ENCODE measurements around the gene C19orf85.
"Not testable (repeated sequence)": the region's sequence is repeated elsewhere in the genome, so short reads cannot be mapped to it uniquely, and the experiment has no call there.

C19orf85 gene

DNA sequence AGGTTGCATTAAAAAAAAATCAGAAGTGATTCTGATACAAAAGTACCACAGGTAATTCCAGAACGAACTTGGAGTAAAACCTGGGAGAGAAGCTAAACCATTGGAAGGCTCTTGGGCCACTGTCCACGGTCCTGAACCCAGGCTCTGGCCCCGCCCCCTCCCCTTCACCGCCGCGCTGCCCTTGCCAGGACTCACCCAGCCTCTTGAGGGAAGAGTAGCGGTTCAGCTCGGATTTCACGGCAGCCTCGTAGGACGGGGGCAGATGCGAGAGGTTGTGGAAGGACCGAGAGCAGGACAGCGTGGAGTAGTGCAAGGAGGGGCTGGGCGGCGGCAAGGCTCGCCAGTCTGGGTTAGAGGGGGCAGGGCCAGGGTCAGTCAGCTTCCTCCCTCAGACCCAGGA, 27.1 kb downstream of the C19orf85 start:
- no peak overlapping the region for H3K27ac ChIP-seq
- TF ChIP-seq Cebpa-rat (IDR thresholded peaks at IDR 0.05), result no peak
- no peak overlapping the region for H3K4me3 ChIP-seq
- H3K9me3 ChIP-seq, result peaks cover 15% of the 10 kb centered on the region; the same call in 1 of the 2 replicates
- H3K4me1 ChIP-seq, result peaks cover 13% of the 10 kb centered on the region; the same call in 1 of the 2 replicates
- peaks cover 20% of the 10 kb centered on the region; the same call in 1 of the 2 replicates for H4K20me1 ChIP-seq
- H3K27me3 ChIP-seq, result peaks cover 70% of the 10 kb centered on the region
- no peak overlapping the region for H3K4me2 ChIP-seq
- H3K9ac ChIP-seq, result no peak overlapping the region
- H3K36me3 ChIP-seq, result no peaks in the 10 kb centered on the region

DNA sequence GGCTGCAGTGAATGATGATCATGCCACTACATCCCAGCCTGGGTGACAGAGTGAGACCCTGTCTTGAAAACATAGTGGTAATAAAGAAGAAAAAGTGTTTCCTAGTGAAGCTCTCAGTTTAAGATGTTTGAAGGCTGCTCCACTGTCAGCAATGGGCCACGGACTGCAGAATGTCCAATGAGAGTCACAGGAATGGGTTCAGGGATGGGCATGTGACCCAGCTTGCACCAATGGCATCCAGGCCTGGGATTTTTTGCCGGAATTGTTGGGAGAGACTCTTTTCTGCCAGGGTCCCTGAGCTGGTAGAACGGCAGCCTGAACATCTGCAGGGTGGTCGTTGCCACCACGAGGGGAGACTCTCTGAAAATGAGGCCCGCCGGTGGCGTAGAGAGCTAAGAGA, 27.7 kb downstream of the C19orf85 start:
- Histone ChIP-seq H3K4me2 (no peak overlapping the region), H3K9me3 (peaks cover 21% of the 10 kb centered on the region), H3K9ac (no peak overlapping the region), H3K4me1 (peaks cover 11% of the 10 kb centered on the region; the same call in 1 of the 2 replicates), H3K27me3 (peaks cover 64% of the 10 kb centered on the region), H3K27ac (no peak overlapping the region), H4K20me1 (peaks cover 20% of the 10 kb centered on the region; the same call in 1 of the 2 replicates), H3K36me3 (no peaks in the 10 kb centered on the region), H3K4me3 (no peak overlapping the region)
- no peak for TF ChIP-seq Cebpa-rat (IDR thresholded peaks at IDR 0.05)

DNA sequence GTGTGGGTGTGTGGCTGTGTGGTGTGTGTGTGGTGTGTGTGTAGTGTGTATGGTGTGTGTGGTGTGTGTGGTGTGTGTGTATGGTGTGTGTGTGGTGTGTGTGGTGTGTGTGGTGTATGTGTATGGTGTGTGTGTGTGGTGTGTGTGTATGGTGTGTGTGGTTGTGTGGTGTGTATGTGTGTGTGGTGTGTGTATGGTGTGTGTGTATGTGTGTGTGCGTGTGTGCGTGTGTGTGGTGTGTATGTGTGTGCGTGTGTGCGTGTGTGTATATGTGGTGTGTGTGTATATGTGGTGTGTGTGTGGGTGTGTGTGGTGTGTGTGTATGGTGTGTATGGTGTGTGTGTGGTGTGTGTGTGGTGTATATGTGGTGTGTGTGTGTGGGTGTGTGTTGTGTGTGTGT, 29.5 kb downstream of the C19orf85 start:
- Histone ChIP-seq H3K4me1 (no peaks in the 10 kb centered on the region), H3K36me3 (no peaks in the 10 kb centered on the region), H4K20me1 (peaks cover 11% of the 10 kb centered on the region; the same call in 1 of the 2 replicates), H3K9ac (no peak overlapping the region), H3K4me3 (no peak overlapping the region), H3K9me3 (peaks cover 31% of the 10 kb centered on the region), H3K27me3 (peaks cover 46% of the 10 kb centered on the region), H3K27ac (no peak overlapping the region), H3K4me2 (no peak overlapping the region)
- TF ChIP-seq Cebpa-rat (IDR thresholded peaks at IDR 0.05), result no peak

DNA sequence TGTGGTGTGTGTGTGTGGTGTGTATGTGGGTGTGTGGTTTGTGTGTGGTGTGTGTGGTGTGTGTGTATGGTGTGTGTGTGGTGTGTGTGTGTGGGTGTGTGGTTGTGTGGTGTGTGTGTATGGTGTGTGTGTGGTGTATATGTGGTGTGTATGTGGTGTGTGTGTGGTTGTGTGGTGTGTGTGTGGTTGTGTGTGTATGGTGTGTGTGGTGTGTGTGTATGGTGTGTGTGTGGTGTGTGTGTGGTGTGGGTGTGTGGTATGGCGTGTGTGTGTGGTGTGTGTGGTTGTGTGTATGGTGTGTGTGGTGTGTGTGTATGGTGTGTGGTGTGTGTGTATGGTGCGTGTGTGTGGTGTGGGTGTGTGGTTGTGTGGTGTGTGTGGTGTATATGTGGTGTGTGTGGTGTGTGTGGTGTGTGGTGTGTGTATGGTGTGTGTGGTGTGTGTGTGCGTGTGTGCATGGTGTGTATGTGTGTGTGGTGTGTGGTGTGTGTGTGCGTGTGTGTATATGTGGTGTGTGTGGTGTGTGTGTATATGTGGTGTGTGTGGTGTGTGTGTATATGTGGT, 30.1 kb downstream of the C19orf85 start:
- peaks cover 33% of the 10 kb centered on the region for H3K9me3 ChIP-seq
- no peak overlapping the region for H3K9ac ChIP-seq
- TF ChIP-seq Cebpa-rat (IDR thresholded peaks at IDR 0.05), result no peak
- peaks cover 8% of the 10 kb centered on the region; the same call in 1 of the 2 replicates for H4K20me1 ChIP-seq
- H3K4me2 ChIP-seq, result no peak overlapping the region
- no peak overlapping the region for H3K27ac ChIP-seq
- H3K36me3 ChIP-seq, result no peaks in the 10 kb centered on the region
- H3K27me3 ChIP-seq, result peaks cover 40% of the 10 kb centered on the region
- no peaks in the 10 kb centered on the region for H3K4me1 ChIP-seq
- no peak overlapping the region for H3K4me3 ChIP-seq

DNA sequence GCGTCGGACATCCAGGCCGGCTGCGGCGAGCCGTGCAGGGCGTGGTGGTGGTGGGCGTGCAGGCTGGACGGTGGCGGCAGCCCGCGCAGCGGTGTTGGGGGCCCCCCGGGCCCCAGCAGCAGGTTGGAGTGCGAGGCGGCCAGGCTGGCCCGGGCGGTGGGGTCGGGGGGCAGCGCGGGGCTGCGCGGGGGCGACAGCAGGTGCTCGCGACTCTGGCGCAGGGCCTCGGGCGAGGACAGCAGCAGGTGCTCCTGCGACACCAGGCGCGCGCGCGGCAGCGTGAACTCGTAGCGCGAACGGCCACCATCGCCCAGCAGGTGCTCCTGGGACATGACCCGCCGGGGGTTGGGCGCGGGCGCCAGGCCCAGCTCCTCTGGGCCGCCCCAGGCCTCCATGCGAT, 31.3 kb downstream of the C19orf85 start:
- Histone ChIP-seq H3K4me3 (no peak overlapping the region), H3K27me3 (peaks cover 28% of the 10 kb centered on the region), H3K27ac (no peak overlapping the region), H3K9ac (no peak overlapping the region), H3K4me1 (no peaks in the 10 kb centered on the region), H3K4me2 (no peak overlapping the region), H3K36me3 (no peaks in the 10 kb centered on the region), H4K20me1 (no peaks in the 10 kb centered on the region), H3K9me3 (peaks cover 33% of the 10 kb centered on the region)
- no peak for TF ChIP-seq Cebpa-rat (IDR thresholded peaks at IDR 0.05)

DNA sequence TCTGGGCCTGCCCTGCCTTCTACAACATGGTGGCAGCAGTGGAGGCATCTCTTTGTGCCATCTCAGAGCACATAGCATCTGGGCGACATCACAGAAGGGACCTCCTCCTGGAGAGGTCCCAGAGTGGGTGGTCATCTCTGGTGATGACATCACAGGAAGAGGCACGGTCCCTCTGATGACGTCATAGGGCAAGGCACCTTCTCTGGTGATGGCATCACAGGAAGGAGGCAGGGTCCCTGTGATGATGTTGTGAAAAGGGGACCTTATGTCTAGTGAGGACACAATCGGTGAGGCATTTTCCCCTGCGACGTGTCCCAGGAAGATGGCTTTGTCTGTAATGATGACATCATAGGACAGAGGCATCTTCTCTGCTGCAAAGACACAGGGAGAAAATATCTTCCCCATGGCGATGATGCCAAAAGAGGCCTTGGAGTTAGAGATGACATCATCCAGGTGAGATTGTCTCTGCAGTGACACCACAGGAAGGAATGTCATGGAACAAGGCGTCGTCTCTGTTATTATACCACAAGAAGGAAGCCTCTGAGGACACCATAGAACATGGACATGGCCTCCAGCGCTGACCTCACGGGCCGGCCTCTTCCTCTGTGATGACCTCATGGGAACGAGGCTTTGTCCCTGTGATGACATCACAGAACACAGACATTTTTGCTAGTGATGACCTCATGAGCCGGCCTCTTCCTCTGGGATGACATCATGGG, 32.2 kb downstream of the C19orf85 start:
- H3K4me2 ChIP-seq, result no peak overlapping the region
- H3K27ac ChIP-seq, result no peak overlapping the region
- H3K4me3 ChIP-seq, result no peak overlapping the region
- no peak for TF ChIP-seq Cebpa-rat (IDR thresholded peaks at IDR 0.05)
- no peaks in the 10 kb centered on the region for H3K4me1 ChIP-seq
- H3K36me3 ChIP-seq, result no peaks in the 10 kb centered on the region
- no peak overlapping the region for H3K9ac ChIP-seq
- H3K9me3 ChIP-seq, result peaks cover 33% of the 10 kb centered on the region
- H4K20me1 ChIP-seq, result no peaks in the 10 kb centered on the region
- H3K27me3 ChIP-seq, result peaks cover 22% of the 10 kb centered on the region; the same call in 1 of the 2 replicates

DNA sequence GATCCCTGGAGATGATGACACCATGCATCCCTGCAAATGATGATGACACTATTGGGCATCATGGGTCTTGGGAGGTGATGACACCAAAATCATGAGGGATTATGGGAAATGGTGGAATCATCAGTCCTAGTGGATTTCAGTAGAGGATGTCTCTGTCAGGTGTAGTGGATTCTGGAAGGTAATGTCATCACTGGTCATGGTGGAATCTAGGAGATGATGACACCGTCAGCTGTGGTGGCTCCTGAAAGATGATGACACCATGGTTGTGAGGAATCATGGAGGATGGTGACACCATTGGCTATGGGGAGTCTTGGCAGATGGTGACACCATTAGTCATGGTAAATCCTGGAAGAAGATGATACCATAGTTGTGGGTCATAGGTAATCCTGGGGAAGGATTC, 33.4 kb downstream of the C19orf85 start:
- H3K27ac ChIP-seq, result no peak overlapping the region
- H3K4me1 ChIP-seq, result no peaks in the 10 kb centered on the region
- H4K20me1 ChIP-seq, result no peaks in the 10 kb centered on the region
- no peaks in the 10 kb centered on the region for H3K36me3 ChIP-seq
- H3K27me3 ChIP-seq, result peaks cover 10% of the 10 kb centered on the region; the same call in 1 of the 2 replicates
- no peak overlapping the region for H3K9ac ChIP-seq
- TF ChIP-seq Cebpa-rat (IDR thresholded peaks at IDR 0.05), result no peak
- H3K4me3 ChIP-seq, result no peak overlapping the region
- H3K4me2 ChIP-seq, result no peak overlapping the region
- H3K9me3 ChIP-seq, result peaks cover 33% of the 10 kb centered on the region

DNA sequence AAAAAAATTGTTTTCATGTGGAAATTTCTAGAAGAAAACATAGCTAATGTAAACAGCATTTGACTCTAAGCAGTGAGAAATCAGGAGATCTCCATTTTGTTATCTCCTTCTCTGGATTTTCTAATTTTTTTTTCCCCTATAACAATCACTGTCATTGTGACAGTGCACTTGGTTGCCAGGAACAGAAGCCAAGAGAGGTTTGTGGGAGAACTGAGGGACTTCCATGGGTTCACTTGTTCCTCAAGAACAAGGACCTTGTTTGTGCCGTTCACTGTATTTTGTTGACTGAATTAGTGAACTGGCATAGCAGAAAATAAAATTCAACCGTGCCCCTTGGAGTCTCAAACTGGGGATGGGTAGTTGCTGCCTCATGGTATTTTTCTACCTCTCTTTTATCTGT, 38.5 kb downstream of the C19orf85 start:
- no peaks in the 10 kb centered on the region for H3K27me3 ChIP-seq
- TF ChIP-seq Cebpa-rat (IDR thresholded peaks at IDR 0.05), result no peak
- H3K27ac ChIP-seq, result no peak overlapping the region
- no peaks in the 10 kb centered on the region for H4K20me1 ChIP-seq
- H3K9ac ChIP-seq, result no peak overlapping the region
- no peak overlapping the region for H3K4me3 ChIP-seq
- no peaks in the 10 kb centered on the region for H3K36me3 ChIP-seq
- peaks cover 16% of the 10 kb centered on the region for H3K4me1 ChIP-seq
- H3K4me2 ChIP-seq, result no peak overlapping the region
- peaks cover 11% of the 10 kb centered on the region; the same call in 1 of the 2 replicates for H3K9me3 ChIP-seq

DNA sequence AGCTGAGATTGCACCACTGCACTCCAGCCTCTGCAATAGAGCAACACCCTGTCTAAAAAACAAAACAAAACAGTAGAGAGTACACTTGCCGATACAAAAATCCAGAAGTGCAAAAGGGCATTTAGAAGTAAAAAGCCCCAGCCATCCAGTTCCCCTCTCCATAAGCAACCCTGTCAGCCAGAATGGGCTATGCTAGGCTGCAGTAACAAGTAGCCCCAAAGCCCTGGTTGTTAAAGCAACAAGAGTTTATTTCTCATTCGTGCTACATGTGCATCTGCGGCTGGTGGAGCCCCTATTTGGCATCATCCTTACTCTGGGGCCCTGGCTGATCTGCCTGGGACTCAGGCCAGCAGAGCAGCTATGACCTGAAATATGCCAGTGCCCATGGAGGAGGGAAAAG, 40.0 kb downstream of the C19orf85 start:
- peaks cover 11% of the 10 kb centered on the region for H3K9me3 ChIP-seq
- H3K4me1 ChIP-seq, result peaks cover 27% of the 10 kb centered on the region
- H3K9ac ChIP-seq, result no peak overlapping the region
- no peak overlapping the region for H3K4me2 ChIP-seq
- H3K36me3 ChIP-seq, result peaks cover 8% of the 10 kb centered on the region; the same call in 1 of the 2 replicates
- H4K20me1 ChIP-seq, result no peaks in the 10 kb centered on the region
- no peaks in the 10 kb centered on the region for H3K27me3 ChIP-seq
- H3K4me3 ChIP-seq, result no peak overlapping the region
- H3K27ac ChIP-seq, result no peak overlapping the region
- no peak for TF ChIP-seq Cebpa-rat (IDR thresholded peaks at IDR 0.05)

DNA sequence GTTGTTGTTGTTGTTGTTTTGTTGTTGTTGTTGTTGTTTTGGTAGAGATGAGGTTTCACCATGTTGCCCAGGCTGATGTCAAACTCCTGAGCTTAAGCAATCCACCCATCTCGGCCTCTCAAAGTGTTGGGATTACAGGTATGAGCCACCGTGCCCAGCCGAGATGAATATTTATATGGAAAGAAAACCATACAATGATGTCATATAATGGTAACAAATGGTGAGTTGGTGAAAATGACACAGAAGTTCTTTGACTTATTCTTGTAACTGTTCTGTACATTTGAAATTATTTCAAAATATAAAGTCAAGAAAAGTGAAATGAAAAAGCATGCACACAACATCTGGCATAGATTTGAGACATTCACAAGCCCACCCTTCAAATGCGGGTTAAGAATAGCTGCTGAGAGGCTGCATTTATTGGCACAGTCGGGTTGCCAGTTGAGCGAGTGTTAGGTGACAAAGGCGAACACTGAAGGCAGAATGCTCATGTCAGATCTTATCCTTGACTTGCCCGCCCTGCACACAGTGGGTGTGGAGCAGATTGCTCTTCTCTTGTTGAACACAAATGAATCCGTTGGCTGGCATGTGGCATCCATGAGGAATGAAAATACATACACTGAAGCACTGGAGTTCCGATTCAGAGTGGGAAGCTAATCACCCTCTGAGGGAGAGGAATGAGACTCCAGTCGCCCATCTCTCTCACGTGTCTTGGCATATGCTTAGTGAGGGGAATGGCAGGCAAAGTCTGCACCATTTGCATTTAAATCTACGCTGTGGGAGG, 41.1 kb downstream of the C19orf85 start:
- no peak overlapping the region for H3K4me2 ChIP-seq
- peaks cover 10% of the 10 kb centered on the region; the same call in 1 of the 2 replicates for H3K36me3 ChIP-seq
- H4K20me1 ChIP-seq, result no peaks in the 10 kb centered on the region
- no peak overlapping the region for H3K9ac ChIP-seq
- peaks cover 15% of the 10 kb centered on the region for H3K9me3 ChIP-seq
- H3K4me1 ChIP-seq, result peaks cover 38% of the 10 kb centered on the region
- no peaks in the 10 kb centered on the region for H3K27me3 ChIP-seq
- TF ChIP-seq Cebpa-rat (IDR thresholded peaks at IDR 0.05), result no peak
- no peak overlapping the region for H3K27ac ChIP-seq
- no peak overlapping the region for H3K4me3 ChIP-seq

DNA sequence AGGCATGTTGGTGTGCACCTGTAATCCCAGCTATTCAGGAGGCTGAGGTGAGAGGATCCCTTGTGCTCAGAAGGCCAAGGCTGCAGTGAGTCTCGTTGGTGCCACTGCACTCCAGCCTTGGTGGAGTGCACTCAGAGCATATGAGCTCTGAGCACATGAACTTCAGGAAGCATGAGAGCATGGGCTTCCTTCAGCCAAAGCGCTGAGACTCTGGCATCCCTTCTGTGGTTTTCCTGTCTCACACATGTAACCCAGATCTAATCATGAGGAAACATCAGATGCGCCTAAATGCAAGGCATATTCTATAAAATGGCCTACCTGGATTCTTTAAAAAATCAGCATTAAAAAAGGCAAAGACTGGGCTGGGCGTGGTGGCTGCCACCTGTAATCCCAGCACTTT, 43.3 kb downstream of the C19orf85 start:
- not testable (repeated sequence) for H3K9ac ChIP-seq, H3K27me3 ChIP-seq, H4K20me1 ChIP-seq, H3K4me3 ChIP-seq
- peak overlapping the region; percentile 56 for H3K4me2 ChIP-seq
- H3K9me3 ChIP-seq, result peaks cover 15% of the 10 kb centered on the region
- H3K4me1 ChIP-seq, result peaks cover 50% of the 10 kb centered on the region
- H3K27ac ChIP-seq, result peak overlapping the region; percentile 78
- peaks cover 10% of the 10 kb centered on the region; the same call in 1 of the 2 replicates for H3K36me3 ChIP-seq
